DOHH2 (cell line): ENCODE data around the gene OPRL1.

Experiments
- H3F3A ChIP-seq: fragments of 200-600 bp; sonication (generic), shearing (Covaris generic); 2 replicates; pipeline ENCODE4 v1.6.0; 2016; ENCODE audit warnings: antibody characterized with exemption, mild to moderate bottlenecking; ENCODE audit not compliant: control insufficient read depth, insufficient read depth
- H3K27ac ChIP-seq: fragments of 200-600 bp; sonication (generic); 2 replicates; pipeline ENCODE4 v1.5.1; 2014; ENCODE audit warnings: low read depth, mild to moderate bottlenecking, low read length, moderate library complexity
- H3K27me3 ChIP-seq: fragments of 200-600 bp; sonication (generic); 2 replicates; pipeline ENCODE4 v1.6.1; 2014; ENCODE audit warnings: mild to moderate bottlenecking, low read length, mixed read lengths; ENCODE audit not compliant: control insufficient read depth
- H3K36me3 ChIP-seq: fragments of 200-600 bp; sonication (generic); 2 replicates; pipeline ENCODE4 v1.6.1; 2014; ENCODE audit warnings: mild to moderate bottlenecking, low read length, moderate library complexity, mixed read lengths; ENCODE audit not compliant: control insufficient read depth
- H3K4me1 ChIP-seq: fragments of 200-600 bp; sonication (generic); 2 replicates; pipeline ENCODE4 v1.6.1; 2014; ENCODE audit warnings: mild to moderate bottlenecking, low read length, mixed read lengths; ENCODE audit not compliant: control insufficient read depth
- H3K4me2 ChIP-seq: fragments of 200-600 bp; sonication (generic); 2 replicates; pipeline ENCODE4 v1.6.0; 2014; ENCODE audit warnings: mild to moderate bottlenecking, low read length, moderate library complexity
- H3K4me3 ChIP-seq: fragments of 200-600 bp; sonication (generic); 2 replicates; pipeline ENCODE4 v1.5.1; 2014; ENCODE audit warnings: mild to moderate bottlenecking, low read length, mixed read lengths
- H3K79me2 ChIP-seq: fragments of 200-600 bp; sonication (generic); 2 replicates; pipeline ENCODE4 v1.6.1; 2014; ENCODE audit warnings: mild to moderate bottlenecking, low read length, mixed read lengths; ENCODE audit not compliant: control insufficient read depth
- H3K9me2 ChIP-seq: fragments of 200-600 bp; sonication (generic); replicated peaks from 2 replicates; pipeline ENCODE4 v1.6.1; 2014; ENCODE audit warnings: mild to moderate bottlenecking, low read length, mixed read lengths; ENCODE audit not compliant: control insufficient read depth
- H3K9me3 ChIP-seq: fragments of 200-600 bp; sonication (generic); 2 replicates; pipeline ENCODE4 v1.6.1; 2014; ENCODE audit warnings: antibody characterized with exemption, low read length, mixed read lengths; ENCODE audit not compliant: control insufficient read depth, insufficient read depth
- H4K20me1 ChIP-seq: fragments of 200-600 bp; sonication (generic); 2 replicates; pipeline ENCODE4 v1.6.0; 2014; ENCODE audit warnings: low read depth, mild to moderate bottlenecking, antibody characterized with exemption, low read length, moderate library complexity; ENCODE audit not compliant: control insufficient read depth, insufficient read depth
- EZH2phosphoT487 ChIP-seq: fragments of 200-600 bp; sonication (generic); IDR thresholded peaks from 2 replicates; pipeline ENCODE4 v1.6.1; 2017; ENCODE audit warnings: borderline replicate concordance, mild to moderate bottlenecking, antibody characterized with exemption, low read length, moderate library complexity, mixed read lengths
- TF ChIP-seq, protein P1 (sequence below): fragments of 200-600 bp; sonication (generic); IDR thresholded peaks from one replicate; pipeline ENCODE4 v1.5.1; 2014; ENCODE audit warnings: antibody characterized with exemption, mild to moderate bottlenecking, low read depth, low read length; ENCODE audit not compliant: poor library complexity, severe bottlenecking

The OPRL1 gene

DNA sequence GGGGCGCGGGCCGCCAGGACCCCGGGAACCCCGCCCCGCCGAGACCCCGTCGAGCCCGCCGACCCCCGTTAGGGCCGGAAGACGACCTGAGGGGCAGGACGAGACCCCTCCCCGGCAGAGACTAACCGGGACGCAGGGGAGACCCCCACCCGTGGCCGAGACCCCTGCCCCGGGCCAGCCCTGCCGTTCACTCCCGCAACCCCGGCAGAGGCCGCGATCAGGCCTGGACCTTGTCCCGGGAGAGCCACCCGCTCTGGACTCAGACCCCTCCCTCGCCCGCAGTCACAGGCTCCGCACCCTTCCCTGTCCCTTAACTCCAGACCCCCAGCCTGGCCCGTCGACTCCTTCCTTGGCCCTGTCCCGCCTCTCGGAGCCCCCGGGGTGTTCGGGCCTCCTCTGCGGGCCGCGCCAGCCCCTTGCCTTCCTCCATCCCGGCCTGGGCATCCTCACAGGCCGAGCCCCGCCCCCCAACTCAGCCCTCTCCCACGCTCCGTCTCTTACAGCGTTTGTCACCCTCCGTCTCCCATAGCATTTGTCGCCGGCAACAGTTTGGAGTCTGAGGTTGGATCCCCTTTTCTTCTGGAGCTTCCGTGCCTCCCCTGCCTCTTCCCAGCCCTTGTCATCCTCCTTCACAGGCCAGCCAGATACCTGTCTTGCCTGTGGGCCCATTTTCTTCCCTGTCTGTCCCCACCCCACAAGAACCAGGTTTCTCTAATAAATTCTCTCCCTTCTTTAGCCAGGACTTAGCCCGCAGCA lies 16.3 kb upstream of the OPRL1 start:
- H3K9me2 ChIP-seq, result no peaks in the 10 kb centered on the region
- H3K4me1 ChIP-seq, result peaks cover 48% of the 10 kb centered on the region
- no peaks in the 10 kb centered on the region for H4K20me1 ChIP-seq
- no peak overlapping the region for H3K27ac ChIP-seq
- peak overlapping the region; percentile 76 for H3K4me2 ChIP-seq
- peaks cover 13% of the 10 kb centered on the region for H3K79me2 ChIP-seq
- H3F3A ChIP-seq, result peaks cover 2% of the 10 kb centered on the region; the same call in 1 of the 2 replicates
- H3K27me3 ChIP-seq, result no peaks in the 10 kb centered on the region; the same call in 1 of the 2 replicates
- H3K4me3 ChIP-seq, result peak overlapping the region; percentile 86
- no peak for TF ChIP-seq EZH2phosphoT487
- TF ChIP-seq, protein P1, sequence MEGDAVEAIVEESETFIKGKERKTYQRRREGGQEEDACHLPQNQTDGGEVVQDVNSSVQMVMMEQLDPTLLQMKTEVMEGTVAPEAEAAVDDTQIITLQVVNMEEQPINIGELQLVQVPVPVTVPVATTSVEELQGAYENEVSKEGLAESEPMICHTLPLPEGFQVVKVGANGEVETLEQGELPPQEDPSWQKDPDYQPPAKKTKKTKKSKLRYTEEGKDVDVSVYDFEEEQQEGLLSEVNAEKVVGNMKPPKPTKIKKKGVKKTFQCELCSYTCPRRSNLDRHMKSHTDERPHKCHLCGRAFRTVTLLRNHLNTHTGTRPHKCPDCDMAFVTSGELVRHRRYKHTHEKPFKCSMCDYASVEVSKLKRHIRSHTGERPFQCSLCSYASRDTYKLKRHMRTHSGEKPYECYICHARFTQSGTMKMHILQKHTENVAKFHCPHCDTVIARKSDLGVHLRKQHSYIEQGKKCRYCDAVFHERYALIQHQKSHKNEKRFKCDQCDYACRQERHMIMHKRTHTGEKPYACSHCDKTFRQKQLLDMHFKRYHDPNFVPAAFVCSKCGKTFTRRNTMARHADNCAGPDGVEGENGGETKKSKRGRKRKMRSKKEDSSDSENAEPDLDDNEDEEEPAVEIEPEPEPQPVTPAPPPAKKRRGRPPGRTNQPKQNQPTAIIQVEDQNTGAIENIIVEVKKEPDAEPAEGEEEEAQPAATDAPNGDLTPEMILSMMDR, result no peak
- H3K9me3 ChIP-seq, result no peaks in the 10 kb centered on the region
- H3K36me3 ChIP-seq, result no peaks in the 10 kb centered on the region

DNA sequence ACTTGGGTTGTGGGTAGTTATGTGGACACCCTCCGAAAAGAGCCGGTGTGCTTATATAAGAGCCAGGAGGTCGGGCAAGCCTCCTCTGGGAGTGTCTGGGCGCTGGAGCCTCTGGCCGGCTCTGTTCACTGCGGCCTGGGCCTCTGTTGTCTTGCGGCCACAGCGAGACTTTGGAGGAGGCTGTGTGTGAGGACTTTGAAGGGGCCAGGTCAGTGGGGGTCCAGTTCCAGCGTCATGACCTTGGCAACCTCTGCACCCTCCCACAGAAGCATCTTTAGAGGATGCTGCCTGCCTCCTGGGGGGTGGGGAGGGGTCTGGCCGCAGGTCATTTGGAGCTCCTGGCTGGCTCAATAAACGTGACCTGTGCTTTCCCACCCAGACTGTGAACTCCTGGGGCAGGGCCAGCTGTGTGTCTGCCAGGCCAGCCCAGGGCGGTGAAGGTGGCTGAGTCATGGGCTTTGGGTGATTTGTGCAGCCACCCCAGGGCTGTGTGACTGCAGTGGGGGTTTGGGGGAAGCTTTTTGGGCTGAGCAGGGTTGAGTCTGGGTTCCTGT lies 15.7 kb upstream of the OPRL1 start:
- peaks cover 2% of the 10 kb centered on the region; the same call in 1 of the 2 replicates for H3F3A ChIP-seq
- H3K36me3 ChIP-seq, result no peaks in the 10 kb centered on the region
- H3K4me3 ChIP-seq, result peak overlapping the region; percentile 86
- H3K79me2 ChIP-seq, result peaks cover 13% of the 10 kb centered on the region
- H4K20me1 ChIP-seq, result no peaks in the 10 kb centered on the region
- peak overlapping the region; percentile 76 for H3K4me2 ChIP-seq
- H3K27ac ChIP-seq, result no peak overlapping the region
- no peaks in the 10 kb centered on the region; the same call in 1 of the 2 replicates for H3K27me3 ChIP-seq
- no peaks in the 10 kb centered on the region for H3K9me2 ChIP-seq
- no peaks in the 10 kb centered on the region for H3K9me3 ChIP-seq
- TF ChIP-seq EZH2phosphoT487, result no peak
- TF ChIP-seq, protein P1, result no peak
- H3K4me1 ChIP-seq, result peaks cover 45% of the 10 kb centered on the region

DNA sequence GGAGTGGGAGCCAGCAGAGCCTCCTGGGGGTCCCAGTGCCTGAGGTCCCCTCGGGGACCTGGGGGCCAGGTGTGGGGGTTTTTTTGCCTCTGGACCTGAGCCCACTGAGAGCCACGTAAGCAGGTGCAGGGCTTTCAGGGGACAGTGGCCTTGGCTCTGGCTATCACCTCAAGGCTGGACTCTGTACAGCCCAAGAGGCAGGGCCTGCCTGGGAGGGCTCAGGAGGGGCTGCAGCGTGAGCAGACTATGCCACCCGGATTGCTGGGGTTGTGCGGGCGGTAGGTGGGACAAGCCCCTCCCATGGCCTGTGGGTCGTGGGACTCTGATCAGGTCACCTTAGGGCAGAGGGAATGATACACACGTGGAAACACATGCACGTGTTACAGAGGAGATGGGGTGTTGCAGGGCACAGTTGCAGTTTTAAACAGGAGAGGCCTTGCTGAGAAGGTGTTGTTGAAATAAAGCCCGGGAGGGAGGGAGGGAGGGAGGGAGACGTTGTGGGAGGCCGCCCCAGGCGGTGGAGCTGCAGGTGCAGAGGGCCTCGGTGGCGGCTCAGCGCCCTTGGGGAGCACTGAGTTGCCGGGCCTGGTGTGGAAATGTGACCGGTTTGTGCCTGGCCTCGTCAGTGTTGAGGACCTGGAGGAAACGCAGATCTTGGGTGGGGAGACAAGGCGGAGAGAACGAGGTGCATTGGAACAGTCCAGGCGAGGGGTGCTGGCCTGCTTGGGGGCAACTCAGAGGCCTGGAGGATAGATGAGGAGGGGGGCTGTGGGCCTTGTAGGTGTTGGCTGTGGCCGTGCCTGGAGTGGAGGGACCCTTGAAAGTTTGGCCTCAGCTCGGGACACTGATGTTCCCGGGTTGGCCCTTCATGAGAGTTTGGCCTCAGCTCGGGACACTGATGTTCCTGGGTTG lies 14.6 kb upstream of the OPRL1 start:
- Histone ChIP-seq H3K79me2 (peaks cover 13% of the 10 kb centered on the region), H3F3A (peaks cover 2% of the 10 kb centered on the region; the same call in 1 of the 2 replicates), H3K4me2 (peak overlapping the region; percentile 76), H4K20me1 (no peaks in the 10 kb centered on the region), H3K4me1 (peaks cover 50% of the 10 kb centered on the region), H3K9me3 (no peaks in the 10 kb centered on the region), H3K27me3 (no peaks in the 10 kb centered on the region), H3K36me3 (peaks cover 3% of the 10 kb centered on the region; the same call in 1 of the 2 replicates), H3K27ac (peak overlapping the region; percentile 42), H3K4me3 (peak overlapping the region; percentile 86), H3K9me2 (no peaks in the 10 kb centered on the region)
- TF ChIP-seq, protein P1, result no peak
